AG09309 (cell line): ENCODE results near the gene NCF4.

Experiments
- DNase-seq: peaks from one replicate; pipeline ENCODE4 v3.0.0-alpha.2; 2010; ENCODE audit warnings: low read depth
- H3K4me3 ChIP-seq: 2 replicates; pipeline ENCODE4 v1.5.1; 2011; ENCODE audit warnings: mild to moderate bottlenecking, low read depth, low read length, moderate library complexity; ENCODE audit not compliant: control insufficient read depth
- TF ChIP-seq, protein P1 (sequence below): IDR thresholded peaks from 2 replicates; pipeline ENCODE4 v1.5.1; 2011; ENCODE audit warnings: mild to moderate bottlenecking, low read depth, low read length, inconsistent platforms; ENCODE audit not compliant: insufficient read depth, control insufficient read depth; ENCODE audit errors: missing control alignments

The NCF4 gene

DNA sequence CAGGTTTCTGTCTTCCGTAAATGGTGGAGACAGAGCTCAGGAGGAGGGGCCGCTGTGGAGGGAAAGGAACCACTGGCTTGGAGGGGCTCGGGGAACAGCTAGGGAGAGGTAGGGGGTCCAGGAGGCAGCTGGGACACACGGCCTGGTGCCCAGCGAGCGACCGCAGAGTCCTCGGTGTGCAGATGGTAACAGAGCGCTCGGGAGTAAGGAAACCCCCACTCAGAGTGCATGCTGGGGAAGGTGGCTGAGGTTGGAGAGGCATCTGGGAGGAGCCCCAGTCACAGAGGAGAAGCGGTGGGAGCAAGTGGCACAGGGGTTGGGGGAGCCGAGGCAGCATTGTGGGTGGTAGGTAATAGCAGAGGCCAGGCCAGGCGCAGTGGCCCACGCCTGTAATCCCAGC, 10.8 kb upstream of the NCF4 start:
- no peak for DNase-seq
- no peak overlapping the region for H3K4me3 ChIP-seq
- TF ChIP-seq, protein P1, sequence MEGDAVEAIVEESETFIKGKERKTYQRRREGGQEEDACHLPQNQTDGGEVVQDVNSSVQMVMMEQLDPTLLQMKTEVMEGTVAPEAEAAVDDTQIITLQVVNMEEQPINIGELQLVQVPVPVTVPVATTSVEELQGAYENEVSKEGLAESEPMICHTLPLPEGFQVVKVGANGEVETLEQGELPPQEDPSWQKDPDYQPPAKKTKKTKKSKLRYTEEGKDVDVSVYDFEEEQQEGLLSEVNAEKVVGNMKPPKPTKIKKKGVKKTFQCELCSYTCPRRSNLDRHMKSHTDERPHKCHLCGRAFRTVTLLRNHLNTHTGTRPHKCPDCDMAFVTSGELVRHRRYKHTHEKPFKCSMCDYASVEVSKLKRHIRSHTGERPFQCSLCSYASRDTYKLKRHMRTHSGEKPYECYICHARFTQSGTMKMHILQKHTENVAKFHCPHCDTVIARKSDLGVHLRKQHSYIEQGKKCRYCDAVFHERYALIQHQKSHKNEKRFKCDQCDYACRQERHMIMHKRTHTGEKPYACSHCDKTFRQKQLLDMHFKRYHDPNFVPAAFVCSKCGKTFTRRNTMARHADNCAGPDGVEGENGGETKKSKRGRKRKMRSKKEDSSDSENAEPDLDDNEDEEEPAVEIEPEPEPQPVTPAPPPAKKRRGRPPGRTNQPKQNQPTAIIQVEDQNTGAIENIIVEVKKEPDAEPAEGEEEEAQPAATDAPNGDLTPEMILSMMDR = no peak

DNA sequence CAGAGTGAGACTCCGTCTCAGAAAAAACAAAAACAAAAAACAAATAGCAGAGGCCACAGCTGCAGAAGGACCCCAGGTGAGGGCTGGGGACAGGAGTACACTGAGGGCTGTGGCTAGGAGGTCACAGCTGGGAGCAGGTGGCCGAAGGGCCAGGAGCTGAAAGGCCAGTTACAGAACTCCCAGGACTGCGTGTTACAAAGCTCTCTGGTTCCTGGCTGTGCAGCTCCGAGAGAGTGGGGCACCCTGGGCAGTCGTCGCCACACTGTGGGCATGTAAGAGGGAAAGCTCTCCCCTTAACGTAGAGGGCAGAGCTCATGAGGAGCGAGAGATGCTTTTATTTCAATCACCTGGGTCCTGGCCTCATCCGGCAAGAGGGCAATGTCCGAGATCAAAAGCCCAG, 10.1 kb upstream of the NCF4 start:
- no peak for DNase-seq
- TF ChIP-seq, protein P1 = no peak

DNA sequence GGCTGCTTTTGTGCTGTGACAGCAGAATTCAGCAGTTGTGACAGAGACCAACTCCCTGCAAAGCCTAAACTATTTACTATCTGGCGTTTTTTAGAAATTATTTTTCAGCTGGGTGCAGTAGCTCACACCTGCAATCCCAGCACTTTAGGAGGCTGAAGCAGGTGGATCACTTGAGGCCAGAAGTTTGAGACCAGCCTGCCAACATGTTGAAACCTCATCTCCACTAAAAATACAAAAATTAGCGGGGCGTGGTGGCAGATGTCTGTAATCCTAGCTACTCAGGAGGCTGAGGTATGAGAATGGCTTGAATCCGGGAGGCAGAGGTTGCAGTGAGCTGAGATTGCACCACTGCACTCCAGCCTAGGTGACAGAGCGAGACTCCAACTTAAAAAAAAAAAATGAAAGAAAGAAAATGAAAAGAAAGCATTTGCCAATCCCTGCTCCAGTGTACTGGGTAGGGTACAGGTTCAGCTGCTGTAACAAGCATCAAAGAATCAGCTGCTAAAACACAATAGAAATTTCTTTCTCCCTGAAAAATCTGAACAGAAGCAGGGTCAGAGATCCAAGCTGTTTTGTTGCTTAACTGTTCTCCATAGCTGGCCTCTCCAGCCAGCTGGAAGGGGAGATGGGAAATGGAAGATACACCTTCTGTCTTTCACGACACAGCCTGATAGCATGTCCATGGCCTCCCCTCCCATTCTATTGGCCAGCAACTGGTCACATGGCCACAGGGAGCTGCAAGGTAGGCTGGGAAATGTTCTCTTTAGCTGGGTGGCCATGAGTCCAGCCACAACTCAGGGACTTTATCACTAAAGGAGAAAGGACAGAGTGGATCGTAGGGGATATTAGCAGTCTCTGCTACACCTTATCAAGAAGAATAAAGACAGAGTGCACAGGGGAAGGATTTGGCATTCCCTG, 8.5 kb upstream of the NCF4 start:
- TF ChIP-seq, protein P1 = no peak
- no peak overlapping the region for H3K4me3 ChIP-seq
- no peak for DNase-seq

More for the DNA sequence above, 10.1 kb upstream of the NCF4 start:
- no peak overlapping the region for H3K4me3 ChIP-seq

DNA sequence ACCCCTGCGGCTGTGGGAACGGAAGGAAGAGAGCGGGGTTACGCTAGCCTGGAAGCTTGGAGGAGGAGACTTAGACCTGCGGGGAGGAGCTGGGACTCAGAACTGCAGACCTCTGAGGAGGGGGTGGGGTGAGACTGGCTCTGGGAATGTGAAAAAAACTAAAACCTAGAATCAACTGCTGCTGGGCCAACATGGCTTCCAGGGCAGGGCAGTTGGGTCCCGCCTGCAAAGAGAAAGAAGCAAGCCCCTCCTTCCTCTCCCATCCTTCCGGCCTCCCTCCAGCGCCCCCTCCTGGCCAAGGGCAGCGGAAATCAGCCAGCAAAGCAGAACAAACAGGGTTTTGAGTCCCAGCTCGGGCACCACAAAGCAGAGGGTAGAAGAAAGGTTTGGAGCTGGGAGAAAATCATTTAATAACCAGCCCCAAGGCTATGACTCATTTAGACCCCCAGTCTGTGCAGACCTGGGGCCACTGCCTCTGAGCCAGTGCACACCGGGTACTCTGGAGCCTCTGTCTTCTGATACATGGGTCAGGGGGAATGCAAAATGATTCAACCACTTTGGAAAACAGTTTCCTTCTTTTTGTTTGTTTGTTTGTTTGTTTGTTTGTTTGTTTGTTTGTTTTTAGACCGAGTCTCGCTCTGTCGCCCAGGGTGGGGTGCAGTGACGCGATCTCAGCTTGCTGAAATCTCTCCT, 7.3 kb upstream of the NCF4 start:
- H3K4me3 ChIP-seq = no peak overlapping the region
- TF ChIP-seq, protein P1 = peak; percentile 75
- no peak for DNase-seq

DNA sequence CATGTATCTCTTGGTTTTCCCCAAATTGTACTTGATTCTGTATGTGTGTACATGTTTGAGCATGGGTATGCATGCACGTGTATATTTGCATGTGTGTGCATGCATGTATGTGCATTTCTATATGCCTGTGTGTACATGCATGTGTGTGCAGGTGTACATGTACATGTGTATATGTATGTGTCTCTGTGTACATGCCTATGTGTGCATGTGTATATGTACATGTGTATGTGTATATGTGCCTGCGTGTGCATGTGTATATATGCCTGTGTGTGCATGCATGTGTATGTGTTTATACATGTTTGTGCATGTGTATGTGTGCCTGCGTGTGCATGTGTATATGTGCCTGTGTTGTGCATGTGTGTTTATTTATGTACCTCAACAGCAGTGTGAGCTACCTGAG, 5.3 kb upstream of the NCF4 start:
- TF ChIP-seq, protein P1 = no peak

DNA sequence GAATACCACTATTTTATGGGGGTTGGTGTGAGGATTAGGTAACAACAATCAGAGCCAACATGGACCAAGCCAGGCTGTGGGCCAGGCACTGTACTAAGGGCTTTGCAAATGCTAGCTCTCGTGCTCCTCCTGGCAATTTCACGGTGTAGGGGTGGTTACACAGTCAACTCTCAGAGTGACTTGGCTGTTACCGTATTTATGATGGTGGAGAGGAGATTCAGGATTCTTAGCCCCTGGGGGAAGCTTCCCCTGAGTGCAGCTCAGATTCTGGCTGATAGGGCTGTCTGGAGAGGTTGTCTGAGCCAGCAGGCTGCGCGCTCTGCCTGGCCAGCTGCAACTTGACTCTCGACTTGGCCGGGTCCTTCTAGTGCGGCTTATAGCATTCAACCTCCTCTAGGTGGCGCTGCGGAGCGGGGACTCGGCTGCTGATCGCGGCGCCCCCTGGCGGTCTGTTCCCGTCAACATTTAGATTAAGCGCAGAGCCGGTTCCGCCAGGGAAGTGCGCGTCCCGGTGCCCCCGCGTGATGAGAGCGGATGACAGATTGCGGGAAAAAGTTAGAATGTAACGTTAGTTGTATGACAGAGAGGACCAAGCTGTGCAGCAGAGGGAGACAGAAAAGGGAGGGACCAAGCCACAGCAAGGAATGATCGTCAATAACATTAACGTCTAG, 4.5 kb upstream of the NCF4 start:
- TF ChIP-seq, protein P1 = peak; percentile 100
- DNase-seq = peak; percentile 47
- H3K4me3 ChIP-seq = no peak overlapping the region

More for the DNA sequence above, 5.3 kb upstream of the NCF4 start:
- no peak for DNase-seq
- H3K4me3 ChIP-seq = no peak overlapping the region
